Urinary bladder (tissue), 4 donors: ENCODE measurements around the gene FBXO31. TPM values are rescaled to one million over a fixed set of nuclear protein-coding genes. Genes with fewer than 3 reads are reported as not detected.
"Not testable (repeated sequence)": the region's sequence is repeated elsewhere in the genome, so short reads cannot be mapped to it uniquely, and the experiment has no call there.

ENCODE experiments used
- DNase-seq: peaks from one replicate; pipeline ENCODE4 v3.0.0-alpha.2; 2015; ENCODE audit errors: extremely low spot score
- H3K27ac ChIP-seq: one replicate; pipeline ENCODE4 v1.5.1; 2013; ENCODE audit warnings: low read depth, mild to moderate bottlenecking, moderate library complexity
- H3K36me3 ChIP-seq: one replicate; pipeline ENCODE4 v1.6.1; 2013; ENCODE audit warnings: mild to moderate bottlenecking, moderate library complexity; ENCODE audit not compliant: insufficient read depth
- H3K4me1 ChIP-seq: one replicate; pipeline ENCODE4 v1.6.1; 2013; ENCODE audit warnings: mild to moderate bottlenecking, moderate library complexity; ENCODE audit not compliant: insufficient read depth
- H3K4me3 ChIP-seq: one replicate; pipeline ENCODE4 v1.5.1; 2013; ENCODE audit warnings: low read depth, low read length
- WGBS: extraction: QIAGEN DNeasy Blood & Tissue Kit; methylation state at CpG from one replicate; pipeline ENCODE4 v1.1.7; 2013; 5-methylcytosine and 5-hydroxymethylcytosine counted together
- polyA plus RNA-seq: library from polyadenylated mRNA; stranded (reverse); fragments of 200-250 nt; gene quantifications from one replicate; pipeline ENCODE4 v1.2.3, GENCODE V29; 2013
- total RNA-seq: library from RNA; depleted of rRNA; stranded (reverse); fragments of >200 nt; gene quantifications from one replicate; pipeline ENCODE4 v1.2.3, GENCODE V29; 2014
- donor health status: healthy with polysubstance abuse.
- donor health status: healthy.

FBXO31 gene
- total and polyA plus RNA-seq, 2 donors: 15.0 to 65.2 TPM

DNA sequence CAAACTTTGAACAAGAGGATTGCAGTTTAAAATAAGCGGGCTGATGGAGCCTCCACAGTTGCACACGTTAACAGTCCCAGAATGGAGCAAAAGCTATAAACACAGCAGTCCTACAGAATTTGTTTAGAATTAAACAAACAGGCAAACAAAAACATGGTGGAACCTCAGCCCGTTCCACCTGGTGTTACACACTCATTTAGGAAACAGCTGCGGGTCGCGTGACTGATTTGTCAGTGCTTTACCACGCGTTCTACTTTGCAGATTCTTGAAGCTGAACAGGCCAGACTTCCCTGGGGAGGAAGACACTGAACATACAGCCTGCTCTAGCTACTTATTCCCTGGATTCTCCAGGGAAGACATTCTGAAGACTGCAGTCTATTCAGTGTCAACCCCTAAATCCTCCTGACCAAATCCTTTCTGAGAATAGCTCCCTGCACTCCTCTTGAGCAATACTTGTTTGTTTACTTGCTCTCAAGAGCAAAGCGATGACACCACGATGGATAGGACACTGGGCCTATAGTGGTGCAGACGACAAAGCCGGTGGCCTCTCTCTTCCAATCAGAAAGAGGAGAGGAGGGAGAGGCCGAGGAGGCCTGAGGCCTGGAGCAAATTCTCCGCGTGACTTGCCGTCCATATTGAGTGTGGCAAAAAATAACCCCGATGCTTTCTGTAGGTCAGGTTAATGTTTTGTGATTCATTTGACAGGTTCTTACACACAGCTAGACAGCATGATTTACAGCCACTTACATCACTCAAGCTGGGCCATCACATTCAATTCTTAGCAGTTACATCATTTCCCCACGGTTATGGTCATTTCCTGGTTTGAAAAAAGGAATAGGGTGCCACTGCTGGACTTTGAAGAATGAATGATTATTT is 4.6 kb upstream of the FBXO31 start:
- Histone ChIP-seq H3K4me3 (no peak overlapping the region), H3K36me3 (no peaks in the 10 kb centered on the region), H3K4me1 (no peaks in the 10 kb centered on the region), H3K27ac (peak overlapping the region; percentile 82)
- WGBS: 7% methylated on average over 18 of the region's 18 CpGs
- peak; percentile 96 for DNase-seq

DNA sequence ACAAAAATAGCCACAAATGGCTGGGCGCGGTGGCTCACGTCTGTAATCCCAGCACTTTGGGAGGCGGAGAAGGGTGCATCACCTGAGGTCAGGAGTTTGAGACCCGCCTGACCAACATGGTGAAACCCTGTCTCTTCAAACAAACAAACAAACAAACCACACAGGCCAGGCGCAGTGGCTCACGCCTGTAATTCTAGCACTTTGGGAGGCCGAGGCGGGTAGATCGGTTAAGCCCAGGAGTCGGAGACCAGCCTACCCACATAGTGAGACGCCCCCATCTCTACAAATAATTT is 1.2 kb upstream of the FBXO31 start:
- not testable (repeated sequence) for DNase-seq

DNA sequence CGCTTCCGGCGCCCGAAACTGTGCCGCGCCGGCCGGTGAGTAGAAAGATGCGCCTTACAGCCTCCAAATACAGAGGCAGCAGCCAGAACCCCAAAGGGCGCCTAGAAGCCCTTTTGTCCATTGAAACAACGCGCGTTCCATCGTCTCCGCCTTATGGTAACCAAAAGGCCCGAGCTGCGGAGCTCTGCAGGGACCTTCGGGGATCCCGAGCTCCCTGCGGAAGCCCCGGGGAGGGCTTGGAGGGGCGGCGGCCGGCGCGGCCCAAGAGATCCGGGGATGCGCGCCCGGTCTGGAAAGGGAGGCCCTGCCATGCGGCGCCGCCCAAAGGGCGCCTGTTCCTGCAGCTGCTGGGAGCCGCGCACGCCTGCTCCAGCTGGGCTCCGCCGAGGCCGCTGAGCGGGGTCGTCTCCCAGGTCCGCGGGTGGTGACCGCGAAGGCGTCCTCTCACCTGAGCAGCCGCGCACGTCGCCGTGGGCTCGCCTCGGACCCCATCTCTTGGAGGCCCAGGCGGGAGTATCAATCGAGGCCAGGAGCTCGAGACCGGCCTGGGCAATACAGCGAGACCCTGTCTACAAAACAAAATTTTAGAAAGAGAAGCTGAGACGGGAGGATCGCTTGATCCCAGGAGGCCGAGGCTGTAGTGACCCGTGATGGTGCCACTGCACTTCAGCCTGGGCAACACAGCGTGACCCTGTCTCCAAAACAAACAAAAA is 742 bp upstream of the FBXO31 start:
- 5% methylated on average over 64 of the region's 64 CpGs for WGBS
- Histone ChIP-seq H3K36me3 (no peaks in the 10 kb centered on the region), H3K4me1 (no peaks in the 10 kb centered on the region), H3K4me3 (peak overlapping the region; percentile 94), H3K27ac (peak overlapping the region; percentile 83)
- DNase-seq: no peak

More for the DNA sequence above, 1.2 kb upstream of the FBXO31 start:
- peak overlapping the region; percentile 94 for H3K4me3 ChIP-seq
- H3K27ac ChIP-seq, H3K4me1 ChIP-seq, H3K36me3 ChIP-seq: not testable (repeated sequence)
- WGBS: 84% methylated on average over 12 of the region's 12 CpGs

DNA sequence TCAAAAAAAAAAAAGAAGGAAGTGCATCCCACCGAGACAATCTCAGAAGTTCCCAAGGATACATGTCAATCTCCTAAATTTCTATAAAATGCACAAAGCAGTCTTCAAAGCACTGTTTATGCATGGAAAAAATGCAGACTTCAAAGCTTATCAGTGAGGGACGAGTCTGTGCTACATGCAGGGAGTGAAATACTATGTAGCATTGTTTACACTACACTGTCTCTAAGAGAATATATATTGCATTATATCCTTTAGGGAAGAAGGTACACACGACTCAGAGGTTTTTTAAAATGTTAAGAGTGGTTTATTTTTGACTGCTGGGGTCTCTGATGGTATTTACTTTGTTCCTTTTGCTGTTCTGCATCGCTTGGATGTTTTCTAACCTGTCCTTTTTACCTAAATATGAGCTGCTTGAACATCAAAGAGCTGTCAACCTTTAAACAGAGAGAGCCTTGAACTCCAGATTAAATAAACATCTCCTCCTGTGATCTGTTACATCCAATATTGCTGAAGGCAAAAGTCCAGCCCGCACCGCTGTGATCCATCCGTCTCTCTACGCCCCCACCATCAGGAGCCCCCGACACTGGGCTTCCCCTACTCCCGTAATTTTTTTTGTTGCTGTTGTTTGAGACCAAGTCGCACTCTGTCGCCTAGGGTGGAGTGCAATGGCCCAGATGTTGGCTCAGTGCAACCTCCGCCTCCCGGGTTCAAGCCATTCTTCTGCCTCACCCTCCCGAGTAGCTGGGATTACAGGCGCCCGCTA is 1.4 kb downstream of the FBXO31 start:
- no peaks in the 10 kb centered on the region for H3K36me3 ChIP-seq
- H3K4me1 ChIP-seq: no peaks in the 10 kb centered on the region
- no peak for DNase-seq
- peak overlapping the region; percentile 25 for H3K27ac ChIP-seq
- WGBS: 13% methylated on average over 17 of the region's 17 CpGs
- peak overlapping the region; percentile 94 for H3K4me3 ChIP-seq

DNA sequence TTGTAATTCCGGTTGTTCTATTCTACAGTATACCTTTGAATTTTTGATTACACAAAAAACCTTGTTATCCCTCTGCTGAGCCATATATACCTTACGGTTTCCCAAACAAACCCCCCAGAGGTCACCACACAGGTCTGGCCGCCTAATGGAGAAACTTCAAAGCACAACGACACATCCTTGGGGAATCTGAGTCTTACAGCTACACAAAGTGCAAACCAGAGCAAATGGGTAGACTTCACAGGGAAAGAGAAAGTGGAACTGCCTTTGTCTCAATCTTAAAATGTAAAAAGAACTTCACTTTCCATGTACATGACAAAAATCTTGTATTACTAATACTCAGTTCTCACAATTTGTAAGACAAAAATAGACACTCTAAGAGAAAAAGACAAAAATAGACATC is 2.7 kb downstream of the FBXO31 start:
- Histone ChIP-seq H3K36me3 (no peaks in the 10 kb centered on the region), H3K4me1 (no peaks in the 10 kb centered on the region), H3K27ac (no peak overlapping the region), H3K4me3 (peak overlapping the region; percentile 25)
- 44% methylated on average over 4 of the region's 4 CpGs for WGBS
- no peak for DNase-seq

DNA sequence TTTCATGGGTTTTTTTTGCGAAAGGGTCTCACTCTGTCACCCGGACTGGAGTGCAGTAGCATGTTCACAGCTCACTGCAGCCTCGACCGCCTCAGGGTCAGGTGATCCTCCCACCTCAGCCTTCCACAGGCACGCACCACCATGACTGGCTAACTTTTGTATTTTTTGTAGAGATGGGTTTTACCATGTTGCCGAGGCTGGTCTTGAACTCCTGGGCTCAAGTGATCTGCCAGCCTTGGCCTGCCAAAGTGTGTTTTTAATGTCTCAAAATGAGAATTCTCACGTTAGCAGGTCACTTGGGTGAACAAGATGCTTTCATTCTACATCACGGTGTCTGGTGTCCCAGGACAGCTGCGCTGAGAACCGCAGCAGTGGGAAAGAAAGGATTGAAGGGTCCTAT is 3.2 kb downstream of the FBXO31 start:
- peak overlapping the region; percentile 7 for H3K4me3 ChIP-seq
- DNase-seq: no peak

DNA sequence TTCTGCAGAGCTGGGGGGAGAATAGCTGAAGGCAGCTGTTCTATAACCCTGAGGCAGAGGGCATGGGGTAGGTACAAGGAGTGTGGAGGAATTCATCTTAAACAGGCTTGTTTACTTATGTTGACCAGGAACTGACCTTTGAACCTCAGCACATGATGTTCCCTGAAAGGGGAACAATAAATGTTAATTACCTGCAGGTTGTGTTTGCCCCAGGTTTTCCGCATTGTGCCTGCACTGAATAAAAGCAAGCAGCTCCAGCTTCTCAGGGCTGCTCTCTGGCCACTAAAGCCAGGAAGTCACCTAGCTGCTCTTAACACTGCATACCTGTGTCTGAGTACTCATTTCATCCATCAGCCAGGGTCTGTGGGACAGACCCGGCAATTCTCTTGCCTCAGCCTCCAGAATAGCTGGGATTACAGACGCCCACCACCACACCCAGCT is 4.2 kb downstream of the FBXO31 start:
- not testable (repeated sequence) for H3K27ac ChIP-seq, H3K4me1 ChIP-seq, DNase-seq, H3K4me3 ChIP-seq, H3K36me3 ChIP-seq
- 92% methylated on average over 3 of the region's 3 CpGs for WGBS

More for the DNA sequence above, 3.2 kb downstream of the FBXO31 start:
- Histone ChIP-seq H3K36me3 (no peaks in the 10 kb centered on the region), H3K27ac (no peak overlapping the region), H3K4me1 (no peaks in the 10 kb centered on the region)
- 86% methylated on average over 10 of the region's 10 CpGs for WGBS

DNA sequence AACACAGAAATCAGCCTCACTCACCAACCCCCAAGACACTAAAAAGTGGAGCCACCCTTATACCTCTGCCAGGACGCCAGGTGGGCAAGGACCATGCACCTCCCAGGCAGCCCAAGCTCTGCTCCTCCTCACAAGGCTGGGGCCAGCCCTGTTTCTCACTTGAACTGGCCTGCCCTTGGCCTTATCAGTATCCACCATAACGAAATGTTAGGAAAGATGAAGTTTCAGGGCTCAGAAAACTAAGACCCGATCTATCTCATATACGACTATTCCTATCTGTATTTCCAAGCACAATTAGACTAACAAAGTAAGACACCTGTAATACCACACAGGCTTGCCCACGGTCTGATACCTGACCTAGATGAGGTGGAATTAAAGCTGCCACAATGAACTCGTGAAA is 6.9 kb downstream of the FBXO31 start:
- WGBS: 92% methylated on average over 6 of the region's 6 CpGs
- Histone ChIP-seq H3K4me3 (no peak overlapping the region), H3K4me1 (no peaks in the 10 kb centered on the region), H3K27ac (no peak overlapping the region), H3K36me3 (no peaks in the 10 kb centered on the region)
- DNase-seq: no peak

DNA sequence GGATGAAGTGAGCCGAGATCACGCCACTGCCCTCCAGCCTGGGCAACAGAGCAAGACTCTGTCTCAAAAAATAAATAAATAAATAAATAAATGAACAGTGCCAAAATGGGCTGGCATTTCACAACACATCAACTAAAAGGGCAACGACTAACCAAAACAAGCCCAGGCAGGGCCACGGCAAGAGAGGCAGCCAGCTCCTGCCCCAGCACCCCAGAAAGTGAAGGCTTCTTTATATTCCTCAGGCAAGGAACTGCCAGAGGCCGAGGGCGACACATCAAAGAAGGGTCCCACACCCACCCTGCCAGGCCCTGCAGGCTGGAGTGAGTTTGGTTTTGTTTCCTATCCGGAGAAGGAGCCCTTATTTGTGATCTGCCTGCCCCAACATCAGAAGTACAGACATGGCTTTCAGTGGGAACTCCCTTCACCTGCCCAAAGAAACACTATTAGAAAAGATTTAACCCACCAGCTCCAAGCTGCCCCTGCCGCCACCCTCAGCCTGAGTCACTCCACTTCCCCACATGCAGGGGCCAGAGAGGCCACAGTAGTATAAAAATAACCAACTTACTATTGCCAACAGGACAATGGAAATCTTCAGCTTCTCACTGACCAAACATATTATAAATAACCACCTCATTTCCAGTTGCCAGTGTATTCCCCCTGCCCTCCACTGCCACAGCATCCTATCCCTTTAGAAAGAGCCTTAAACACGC is 8.0 kb downstream of the FBXO31 start:
- 77% methylated on average over 9 of the region's 9 CpGs for WGBS
- no peak for DNase-seq
- Histone ChIP-seq H3K4me3 (no peak overlapping the region), H3K27ac (no peak overlapping the region), H3K4me1 (no peaks in the 10 kb centered on the region), H3K36me3 (no peaks in the 10 kb centered on the region)

DNA sequence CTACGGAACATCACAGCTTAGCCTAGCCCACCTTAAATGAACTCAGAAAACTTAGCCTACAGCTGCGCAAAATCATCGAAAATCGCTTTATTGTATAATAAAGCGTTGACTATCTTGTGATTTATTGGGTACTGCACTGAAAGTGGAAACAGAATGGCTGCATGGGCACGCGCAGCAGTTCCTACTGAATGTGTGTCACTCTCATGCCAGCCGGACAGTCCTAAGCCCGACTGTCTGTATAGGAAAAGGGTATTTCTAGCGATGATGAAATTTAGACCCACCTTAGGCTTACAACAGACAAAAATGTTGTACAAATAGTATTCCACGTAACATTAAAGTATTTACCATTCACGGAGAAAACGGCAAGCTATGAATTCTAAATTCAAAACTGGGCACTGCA is 9.3 kb downstream of the FBXO31 start:
- 94% methylated on average over 13 of the region's 13 CpGs for WGBS
- Histone ChIP-seq H3K36me3 (no peaks in the 10 kb centered on the region), H3K27ac (no peak overlapping the region), H3K4me3 (no peak overlapping the region), H3K4me1 (no peaks in the 10 kb centered on the region)
- DNase-seq: no peak

DNA sequence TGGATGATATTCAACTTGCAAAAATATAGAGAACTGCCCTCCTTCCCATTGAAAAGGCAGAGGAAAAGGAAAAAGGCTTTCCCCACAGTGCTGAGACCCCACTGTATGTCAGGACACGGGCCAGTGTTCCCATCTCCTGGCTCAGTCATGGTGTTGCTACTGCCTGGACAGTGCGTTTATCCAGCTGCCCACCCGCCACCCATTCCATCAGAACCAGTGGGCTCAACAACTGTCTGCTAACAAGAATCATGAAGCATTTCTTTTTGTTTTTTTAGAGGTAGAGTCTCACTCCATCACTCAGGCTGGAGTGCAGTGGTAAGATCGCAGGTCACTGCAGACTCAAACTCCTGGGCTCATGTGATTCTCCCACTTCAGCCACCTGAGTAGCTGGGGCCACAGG is 11.3 kb downstream of the FBXO31 start:
- Histone ChIP-seq H3K4me1 (no peaks in the 10 kb centered on the region), H3K4me3 (no peak overlapping the region), H3K36me3 (no peaks in the 10 kb centered on the region), H3K27ac (no peak overlapping the region)
- WGBS: 91% methylated on average over 4 of the region's 4 CpGs
- DNase-seq: no peak

DNA sequence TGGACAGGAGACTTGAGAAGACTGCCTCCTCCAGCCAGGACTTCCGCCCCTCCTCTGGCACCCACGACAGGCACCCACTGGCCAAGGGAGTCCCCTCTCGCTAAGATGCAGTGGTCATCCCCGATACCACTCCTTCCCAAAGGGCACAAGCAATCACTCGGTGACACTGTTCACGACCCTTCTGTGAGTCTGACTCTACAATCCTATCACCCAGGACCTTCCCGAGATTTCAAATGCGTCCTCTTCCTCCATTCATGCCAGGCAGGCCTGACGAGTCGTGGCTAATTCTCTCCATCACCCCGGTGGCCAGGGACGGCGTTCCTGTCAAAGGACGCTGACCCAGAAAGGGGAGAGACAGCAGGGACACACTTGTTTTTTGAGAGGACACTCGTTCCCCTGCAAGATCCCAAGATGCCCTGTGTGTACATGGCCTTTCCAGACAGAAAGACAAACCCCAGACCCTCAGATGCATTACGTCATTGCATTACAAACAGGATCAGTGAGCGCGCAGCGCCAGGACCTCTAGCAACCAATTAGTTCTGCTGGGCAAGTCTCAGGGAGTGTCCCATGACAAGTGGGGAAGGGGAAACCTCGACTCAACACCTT is 12.2 kb downstream of the FBXO31 start:
- Histone ChIP-seq H3K27ac (no peak overlapping the region), H3K36me3 (no peaks in the 10 kb centered on the region), H3K4me3 (no peak overlapping the region), H3K4me1 (no peaks in the 10 kb centered on the region)
- DNase-seq: no peak
- WGBS: 61% methylated on average over 20 of the region's 20 CpGs
